ENCODE measurements around the gene CWF19L1.

- no peak for TF ChIP-seq POLR2A (IDR thresholded peaks at IDR 0.05; ENCODE audit: low read length)
- TF ChIP-seq GATA1 (IDR thresholded peaks at IDR 0.05; ENCODE audit: low read depth, low read length) = no peak
Measured at GRCh38 chr10:100184840-100185239, 82.6 kb downstream of the CWF19L1 start.
